GM19452 (cell line): ENCODE results near the gene KIF11.
A peak's percentile ranks its signal among the peaks of the same experiment; 100 is the strongest.

Source experiments
- ATAC-seq: cut with Tn5 transposase; IDR thresholded peaks from one replicate; pipeline ENCODE4 v1.9.1; 2021; ENCODE audit not compliant: unreplicated experiment

KIF11 gene

DNA sequence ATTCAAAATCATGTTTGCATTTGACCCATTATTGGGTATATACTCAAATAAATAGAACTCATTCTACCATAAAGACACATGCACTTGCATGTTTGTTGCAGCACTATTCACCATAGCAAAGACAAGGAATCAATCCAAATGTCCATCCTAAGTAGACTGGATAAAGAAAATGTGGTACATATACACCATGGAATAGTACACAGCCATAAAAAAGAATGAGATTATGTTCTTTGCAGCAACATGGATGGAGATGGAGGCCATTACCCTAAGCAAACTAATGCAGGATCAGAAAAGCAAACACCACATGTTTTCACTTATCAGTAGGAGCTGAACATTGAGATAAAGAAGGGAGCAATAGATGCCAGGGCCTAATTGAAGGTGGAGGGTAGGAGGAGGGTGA is 84.8 kb downstream of the KIF11 start:
- ATAC-seq: no peak

- no peak for ATAC-seq
Observed at GRCh38 chr10:92678206-92678605, 85.3 kb downstream of the KIF11 start.

GRCh38 chr10:92681306-92681834 is 88.4 kb downstream of the KIF11 start:
- ATAC-seq: no peak

- ATAC-seq: no peak
Observed at GRCh38 chr10:92688573-92688926, 95.6 kb downstream of the KIF11 start.

DNA sequence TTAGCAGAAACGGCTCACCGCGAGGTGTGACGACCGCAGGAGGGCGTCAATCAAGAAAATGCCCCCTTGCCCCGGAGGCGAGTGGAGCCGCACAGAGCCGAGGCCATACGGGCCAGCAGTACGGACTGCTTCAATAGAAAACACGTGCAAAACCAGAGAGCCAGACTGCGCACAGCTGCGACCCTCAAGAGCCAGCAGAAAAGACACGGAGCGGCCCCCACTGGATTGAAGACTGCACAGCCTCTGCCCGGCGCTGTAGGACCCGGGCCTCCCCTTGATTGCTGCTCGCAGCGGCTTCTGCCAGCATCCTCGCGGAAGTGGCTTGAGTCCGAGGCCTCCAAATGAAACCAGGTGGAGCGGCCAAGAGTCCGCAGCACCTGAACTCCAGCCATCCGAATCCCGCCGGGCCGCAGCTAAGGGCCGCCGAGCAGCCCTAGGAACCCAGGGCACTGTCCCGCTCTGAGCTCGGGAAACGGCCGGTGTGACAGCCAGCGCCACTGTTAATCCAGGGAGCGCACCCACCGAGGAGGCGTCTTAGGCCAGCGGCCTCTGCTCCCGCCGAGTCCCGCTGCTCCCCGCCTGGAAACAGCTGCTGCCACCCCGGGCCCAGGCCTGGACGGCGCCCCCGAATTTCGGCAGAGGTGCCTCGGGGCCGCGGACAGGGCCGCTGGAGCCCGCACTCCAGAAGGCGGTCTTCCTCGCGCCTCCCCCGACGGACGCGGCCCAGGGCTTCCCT is 96.2 kb downstream of the KIF11 start:
- ATAC-seq: peak; percentile 26

- ATAC-seq: peak; percentile 58
Observed at GRCh38 chr10:92689663-92690210, 96.8 kb downstream of the KIF11 start, which contains the start of gene HHEX. HHEX (plus strand) TSS chr10:92689955; CDS start chr10:92689987, 32 bp downstream.

DNA sequence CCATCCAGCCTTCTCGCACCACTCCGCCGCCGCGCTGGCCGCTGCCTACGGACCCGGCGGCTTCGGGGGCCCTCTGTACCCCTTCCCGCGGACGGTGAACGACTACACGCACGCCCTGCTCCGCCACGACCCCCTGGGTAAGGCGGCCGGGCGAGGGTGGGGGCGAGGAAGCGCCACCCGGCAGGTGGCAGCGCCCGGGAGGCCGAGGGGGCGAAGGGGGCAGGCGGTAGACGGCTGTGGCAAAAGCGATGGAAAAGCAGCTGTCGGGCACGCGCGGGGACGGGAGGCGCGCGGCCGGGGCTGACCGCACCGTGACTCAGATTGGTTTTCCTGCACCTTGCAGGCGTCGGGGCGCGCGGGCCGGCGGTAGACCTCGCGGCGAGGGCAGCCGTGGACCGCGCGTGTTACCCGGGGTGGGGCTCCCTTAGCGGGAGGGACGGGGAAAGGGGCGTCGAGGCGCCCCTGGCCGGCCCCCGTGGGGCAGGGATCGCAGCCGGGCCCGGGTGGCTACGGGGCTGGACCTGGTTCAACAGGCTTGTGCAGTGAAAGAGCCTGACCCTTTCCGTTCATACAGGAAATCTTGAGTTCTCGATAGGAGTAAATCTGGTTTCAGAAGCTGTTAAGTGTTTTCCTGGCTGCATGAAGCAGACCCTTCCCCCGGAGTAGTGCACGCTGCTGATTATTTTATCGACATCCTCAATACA is 97.4 kb downstream of the KIF11 start:
- no peak for ATAC-seq

DNA sequence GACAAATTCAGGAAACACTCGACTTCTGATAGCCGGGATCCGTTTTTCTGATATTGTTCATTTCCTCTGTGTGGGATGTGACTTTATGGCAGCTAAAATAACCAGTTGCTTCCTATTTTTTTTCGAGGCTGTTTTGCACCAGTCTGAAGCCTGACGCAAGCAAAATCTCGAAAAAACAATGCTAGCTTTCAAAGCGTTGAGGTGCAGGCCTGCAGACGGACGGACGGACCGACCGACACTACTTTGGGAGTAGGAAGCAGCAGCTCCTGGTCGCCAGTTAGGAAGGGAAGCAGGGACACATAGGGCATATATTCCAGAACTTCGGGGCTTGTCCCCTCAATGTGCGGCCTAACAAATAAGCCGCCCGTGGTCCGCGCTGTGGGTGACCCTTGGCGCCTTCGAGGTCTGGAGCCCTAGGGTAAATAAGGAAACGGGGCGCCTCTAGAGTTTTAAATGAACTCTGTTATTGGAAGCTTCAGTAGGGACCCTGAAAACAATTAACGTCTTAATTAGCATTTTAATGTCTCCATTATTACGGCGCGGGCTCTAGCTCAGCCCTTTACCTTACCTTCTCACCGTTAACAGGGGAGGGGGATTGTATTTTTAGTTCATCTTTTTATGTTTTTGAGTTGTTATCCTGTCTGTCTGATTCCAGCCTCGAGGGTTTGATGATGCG is 98.1 kb downstream of the KIF11 start:
- ATAC-seq: no peak

DNA sequence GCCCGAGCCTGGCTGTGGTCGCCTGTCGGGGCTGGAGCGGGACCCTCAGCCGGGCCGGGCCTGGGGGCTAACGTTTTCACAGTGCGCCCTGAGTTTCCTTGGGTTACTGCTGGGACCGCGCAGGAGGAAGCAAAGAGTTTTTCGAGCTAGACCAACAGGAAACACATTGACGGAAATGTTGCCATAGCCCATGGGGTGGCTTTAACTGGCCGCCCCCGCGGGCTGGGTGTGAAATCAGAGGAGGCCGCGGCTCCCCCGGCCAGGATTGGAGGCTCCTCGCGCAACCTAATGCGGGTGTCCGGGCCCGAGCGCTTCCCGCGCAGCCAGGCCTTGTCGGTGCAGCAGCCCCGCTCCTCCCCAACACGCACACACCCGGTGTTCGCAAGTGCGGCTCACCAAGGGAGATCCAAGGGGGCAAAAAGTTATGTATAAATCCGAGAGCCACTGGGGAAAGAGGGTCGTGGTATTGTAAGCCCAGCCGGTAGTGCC is 98.7 kb downstream of the KIF11 start:
- no peak for ATAC-seq

GRCh38 chr10:92692080-92692671 is 99.2 kb downstream of the KIF11 start:
- no peak for ATAC-seq

DNA sequence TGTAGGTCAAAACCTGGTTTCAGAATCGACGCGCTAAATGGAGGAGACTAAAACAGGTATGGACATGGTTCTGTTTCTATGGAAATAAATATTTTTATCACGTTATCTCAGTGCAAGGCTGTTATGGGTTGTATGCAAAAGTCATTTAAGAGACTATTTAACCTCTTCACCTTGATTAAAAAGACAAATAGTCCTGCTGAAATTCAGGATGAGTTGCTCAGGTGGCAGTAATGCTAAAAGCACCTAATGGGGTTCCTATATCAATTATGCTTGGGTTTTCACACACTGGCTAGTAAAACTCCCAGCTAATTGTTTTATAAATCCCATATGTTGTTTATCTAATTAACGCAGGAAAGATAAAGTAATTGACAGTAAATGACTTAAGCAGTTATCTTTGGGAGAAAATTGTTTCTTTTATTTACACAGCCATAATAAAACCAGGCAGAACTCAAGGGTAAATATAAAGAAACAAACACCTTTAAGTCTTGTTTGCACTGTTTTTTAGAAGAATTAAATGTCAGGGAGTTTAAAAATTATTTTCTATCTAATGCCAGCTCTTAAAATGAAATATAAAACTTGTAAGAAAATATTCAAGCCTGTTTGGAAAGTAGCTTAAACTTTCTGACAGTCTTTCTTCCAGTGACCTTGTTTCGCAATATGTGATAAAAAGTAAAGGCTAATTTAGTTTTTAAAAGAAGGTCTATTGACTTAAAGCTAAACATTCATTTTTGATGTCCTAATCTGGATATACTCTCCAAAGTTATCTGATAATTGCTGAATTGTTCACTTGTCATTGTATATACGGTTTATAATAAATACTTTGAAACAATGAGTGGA is 100.0 kb downstream of the KIF11 start:
- ATAC-seq: no peak

GRCh38 chr10:92693534-92693893 is 100.6 kb downstream of the KIF11 start:
- no peak for ATAC-seq

- ATAC-seq: no peak
Observed at GRCh38 chr10:92695679-92696605, 103.0 kb downstream of the KIF11 start.

- no peak for ATAC-seq
Observed at GRCh38 chr10:92696606-92697383, 103.9 kb downstream of the KIF11 start.

DNA sequence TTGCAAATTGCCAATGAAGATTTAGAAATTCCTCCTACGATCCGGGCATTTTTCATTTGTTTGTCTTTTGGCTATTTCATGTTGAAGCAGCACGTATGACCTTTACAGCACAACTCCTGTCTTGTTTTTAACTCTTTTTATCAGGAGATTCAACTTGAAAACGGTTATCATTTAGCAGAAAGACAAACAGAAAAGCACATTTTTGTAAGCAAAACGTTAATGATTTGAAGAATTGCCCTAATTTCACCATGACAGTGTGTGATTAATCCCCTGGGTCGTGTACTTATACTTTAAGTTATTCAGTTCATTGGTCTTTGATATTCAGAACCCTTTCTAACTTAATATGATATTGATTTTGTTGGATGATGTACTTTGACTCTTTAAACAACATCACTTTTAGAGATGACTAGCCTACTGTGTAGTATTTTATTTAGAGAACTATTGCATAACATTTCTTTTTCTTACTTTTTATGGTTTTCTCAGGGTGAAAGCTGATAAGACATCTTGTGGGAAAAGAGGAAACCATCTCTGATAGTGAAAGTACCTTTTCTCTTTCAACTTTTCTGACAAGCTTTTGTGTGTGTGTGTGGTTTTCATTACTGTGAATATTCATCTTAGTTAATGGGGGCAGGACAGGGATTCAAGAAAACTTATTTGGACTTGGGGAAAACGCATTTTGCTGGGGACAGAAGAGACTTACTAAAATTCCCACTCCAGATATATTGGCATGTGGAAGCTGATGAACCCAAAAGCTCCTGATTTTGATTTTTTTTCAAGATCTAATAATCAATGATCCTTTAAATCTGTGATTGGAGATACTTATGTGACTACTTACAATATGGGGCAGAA is 105.0 kb downstream of the KIF11 start:
- no peak for ATAC-seq

GRCh38 chr10:92699193-92699517 is 106.2 kb downstream of the KIF11 start:
- ATAC-seq: no peak
